DMS53 treated with DMSO at 0.1 percent for 48 hours (cell line): Measurements from ENCODE around the gene MLLT1.
"Not testable (repeated sequence)": the region's sequence is repeated elsewhere in the genome, so short reads cannot be mapped to it uniquely, and the experiment has no call there.

Experiments used
- DNase-seq: peaks from one replicate; lab custom pipeline; 2025; ENCODE audit not compliant: unreplicated experiment; lab: John Stamatoyannopoulos, UW

The MLLT1 gene

GRCh38 chr19:6279931-6280591, at the start of gene MLLT1:
MLLT1 (minus strand) TSS chr19:6279975; CDS start chr19:6279784, 191 bp downstream.
- DNase-seq = peak; percentile 69

GRCh38 chr19:6326815-6327214, 47.0 kb upstream of the MLLT1 start:
- no peak for DNase-seq

- DNase-seq = no peak
Measured at GRCh38 chr19:6325614-6326013, 45.8 kb upstream of the MLLT1 start.

GRCh38 chr19:6324757-6325156, 45.0 kb upstream of the MLLT1 start:
- DNase-seq = no peak

- DNase-seq = no peak
Measured at GRCh38 chr19:6322284-6322683, 42.5 kb upstream of the MLLT1 start.

GRCh38 chr19:6319376-6319775, 39.6 kb upstream of the MLLT1 start:
- no peak for DNase-seq

GRCh38 chr19:6318772-6319171, 39.0 kb upstream of the MLLT1 start:
- DNase-seq = no peak

GRCh38 chr19:6315646-6316045, 35.9 kb upstream of the MLLT1 start:
- DNase-seq = not testable (repeated sequence)

- DNase-seq = no peak
Measured at GRCh38 chr19:6313398-6313969, 33.7 kb upstream of the MLLT1 start.

- no peak for DNase-seq
Measured at GRCh38 chr19:6312018-6312417, 32.2 kb upstream of the MLLT1 start.

GRCh38 chr19:6298413-6298812, 18.6 kb upstream of the MLLT1 start:
- DNase-seq = no peak

- no peak for DNase-seq
Measured at GRCh38 chr19:6297202-6297601, 17.4 kb upstream of the MLLT1 start.

GRCh38 chr19:6292006-6292405, 12.2 kb upstream of the MLLT1 start:
- DNase-seq = no peak

GRCh38 chr19:6288737-6289136, 9.0 kb upstream of the MLLT1 start:
- no peak for DNase-seq

- no peak for DNase-seq
Measured at GRCh38 chr19:6287269-6287885, 7.6 kb upstream of the MLLT1 start.

- DNase-seq = no peak
Measured at GRCh38 chr19:6286676-6287075, 6.9 kb upstream of the MLLT1 start.

- not testable (repeated sequence) for DNase-seq
Measured at GRCh38 chr19:6282393-6282792, 2.6 kb upstream of the MLLT1 start.

GRCh38 chr19:6279620-6279930, 200 bp downstream of the MLLT1 start:
- no peak for DNase-seq

- no peak for DNase-seq
Measured at GRCh38 chr19:6278740-6279619, 795 bp downstream of the MLLT1 start.

- DNase-seq = no peak
Measured at GRCh38 chr19:6278051-6278450, 1.7 kb downstream of the MLLT1 start.

- no peak for DNase-seq
Measured at GRCh38 chr19:6276447-6276846, 3.3 kb downstream of the MLLT1 start.
